ENCODE measurements around the gene TNFSF8.
A peak's percentile ranks its signal among the peaks of the same experiment; 100 is the strongest.

Gene TNFSF8

DNA sequence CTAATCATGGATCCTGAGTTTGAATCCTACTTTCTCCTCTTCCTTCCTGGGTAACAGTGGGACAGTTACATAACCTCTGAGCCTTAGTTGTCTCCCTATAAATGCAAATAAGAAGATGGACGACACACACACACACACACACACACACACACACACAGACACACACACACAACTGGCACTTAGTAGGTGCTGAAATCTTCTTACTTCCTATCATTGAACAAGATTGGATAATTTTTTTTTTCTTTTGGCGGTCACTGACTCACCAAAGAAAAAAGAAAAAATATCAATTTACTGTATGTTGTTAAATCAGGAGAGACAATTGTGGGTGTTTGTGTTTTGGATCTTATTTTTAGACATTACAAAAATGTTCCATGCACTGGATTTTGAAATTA lies 28.4 kb upstream of the TNFSF8 start:
- no peak overlapping the region for H3K27ac ChIP-seq (ENCODE audit: low read depth, low read length)
- H3K79me1 ChIP-seq (ENCODE audit: low read length), result no peaks in the 10 kb centered on the region
- H2AFZ ChIP-seq (ENCODE audit: insufficient read depth, low read length, poor library complexity), result no peak overlapping the region
- no peak overlapping the region for H3K4me3 ChIP-seq (ENCODE audit: low read depth, low read length)
- H3K4ac ChIP-seq (ENCODE audit: low read depth, low read length), result no peak overlapping the region
- no peak overlapping the region for H3K18ac ChIP-seq (ENCODE audit: low read length)
- H3K27me3 ChIP-seq (ENCODE audit: insufficient read depth, low read length), result no peaks in the 10 kb centered on the region
- no peak overlapping the region for H2AK5ac ChIP-seq (ENCODE audit: low read length)
- no peak overlapping the region for H4K91ac ChIP-seq (ENCODE audit: low read depth, low read length)
- WGBS (ENCODE audit: extremely low coverage, insufficient coverage, insufficient read length), result no CpG with 5 or more reads among the region's 2 CpGs
- DNase-seq, result peak in 1 of 2 donors; percentile 10
- no peak overlapping the region for H2BK120ac ChIP-seq (ENCODE audit: insufficient read depth, low read length, poor library complexity)
- H3K4me1 ChIP-seq (ENCODE audit: control insufficient read depth in 1 of 2, insufficient read depth in 2 of 2, low read length in 2 of 2), result peaks cover 2 to 3% of the 10 kb centered on the region in 2 experiments
- H3K9me3 ChIP-seq (ENCODE audit: insufficient read depth, low read depth, low read length), result no peaks in the 10 kb centered on the region
- H3K79me2 ChIP-seq (ENCODE audit: control insufficient read depth, insufficient read depth, low read length, poor library complexity), result no peaks in the 10 kb centered on the region
- H2BK5ac ChIP-seq (ENCODE audit: low read depth, low read length, poor library complexity), result no peak overlapping the region
- H3K9ac ChIP-seq (ENCODE audit: low read length), result no peak overlapping the region
- peaks cover 0 to 1% of the 10 kb centered on the region in 2 experiments for H3K36me3 ChIP-seq (ENCODE audit: control insufficient read depth in 1 of 2, insufficient read depth in 2 of 2, low read length in 2 of 2)
- H4K12ac ChIP-seq (ENCODE audit: low read depth, low read length), result no peak overlapping the region
- no peak overlapping the region for H2BK12ac ChIP-seq (ENCODE audit: low read length)
- no peak overlapping the region for H3K23ac ChIP-seq (ENCODE audit: low read length)
- H4K8ac ChIP-seq (ENCODE audit: low read depth, low read length), result no peak overlapping the region
- H3K14ac ChIP-seq (ENCODE audit: low read length), result no peak overlapping the region
- no peak overlapping the region for H3K4me2 ChIP-seq (ENCODE audit: low read length)

DNA sequence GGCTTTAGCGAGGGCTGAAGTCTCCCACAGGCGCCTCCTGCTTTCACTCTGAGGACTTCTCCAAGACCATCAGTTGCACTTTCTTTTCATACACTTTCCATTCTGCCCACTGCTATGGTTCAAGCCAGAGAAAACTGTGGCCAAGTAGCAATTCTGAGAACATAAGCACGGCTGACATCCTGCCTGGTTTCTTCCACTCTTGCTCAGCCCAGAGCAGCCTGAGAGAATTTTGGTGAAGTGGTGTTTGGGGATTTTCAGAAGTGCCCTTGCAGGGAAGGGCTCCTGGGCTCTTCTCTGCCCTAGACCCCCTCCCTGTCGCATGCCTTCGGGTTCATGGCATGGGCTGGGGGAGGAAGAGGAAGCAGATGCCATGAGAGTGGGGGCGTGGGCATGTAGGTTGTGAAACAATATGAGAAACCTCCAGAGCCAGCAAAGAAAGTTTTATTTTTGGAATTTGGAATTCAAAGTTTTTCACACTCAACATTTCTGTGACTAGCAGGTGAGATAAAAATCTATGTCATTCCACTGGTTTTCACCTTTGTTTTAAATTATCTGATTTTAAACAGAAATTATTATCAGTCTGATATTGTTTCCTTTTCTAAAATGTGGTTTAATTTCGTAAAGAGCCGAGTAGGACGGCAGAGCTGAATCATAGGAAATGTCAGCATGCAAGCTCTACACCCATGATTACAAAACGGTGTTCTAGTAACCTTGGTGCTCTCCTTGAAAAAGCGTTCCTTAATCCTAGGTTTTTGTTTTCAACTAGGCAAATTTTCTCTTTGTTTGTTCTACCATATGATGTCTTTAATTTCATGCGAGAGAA lies 27.8 kb upstream of the TNFSF8 start:
- no peak overlapping the region for H3K27ac ChIP-seq (ENCODE audit: low read depth, low read length)
- DNase-seq, result peak; percentile 10 to 34
- peaks cover 2 to 3% of the 10 kb centered on the region in 2 experiments for H3K4me1 ChIP-seq (ENCODE audit: control insufficient read depth in 1 of 2, insufficient read depth in 2 of 2, low read length in 2 of 2)
- H3K23ac ChIP-seq (ENCODE audit: low read length), result no peak overlapping the region
- H3K36me3 ChIP-seq (ENCODE audit: control insufficient read depth in 1 of 2, insufficient read depth in 2 of 2, low read length in 2 of 2), result no peaks in the 10 kb centered on the region
- H3K79me1 ChIP-seq (ENCODE audit: low read length), result no peaks in the 10 kb centered on the region
- H2AK5ac ChIP-seq (ENCODE audit: low read length), result no peak overlapping the region
- no peak overlapping the region for H4K91ac ChIP-seq (ENCODE audit: low read depth, low read length)
- H2BK12ac ChIP-seq (ENCODE audit: low read length), result no peak overlapping the region
- H3K9ac ChIP-seq (ENCODE audit: low read length), result no peak overlapping the region
- H3K9me3 ChIP-seq (ENCODE audit: insufficient read depth, low read depth, low read length), result no peaks in the 10 kb centered on the region
- H2BK120ac ChIP-seq (ENCODE audit: insufficient read depth, low read length, poor library complexity), result no peak overlapping the region
- H2BK5ac ChIP-seq (ENCODE audit: low read depth, low read length, poor library complexity), result no peak overlapping the region
- no peak overlapping the region for H3K18ac ChIP-seq (ENCODE audit: low read length)
- no peaks in the 10 kb centered on the region for H3K27me3 ChIP-seq (ENCODE audit: insufficient read depth, low read length)
- H3K14ac ChIP-seq (ENCODE audit: low read length), result no peak overlapping the region
- H3K4ac ChIP-seq (ENCODE audit: low read depth, low read length), result no peak overlapping the region
- H4K12ac ChIP-seq (ENCODE audit: low read depth, low read length), result no peak overlapping the region
- H3K79me2 ChIP-seq (ENCODE audit: control insufficient read depth, insufficient read depth, low read length, poor library complexity), result no peaks in the 10 kb centered on the region
- H3K4me2 ChIP-seq (ENCODE audit: low read length), result no peak overlapping the region
- WGBS (ENCODE audit: extremely low coverage, insufficient coverage, insufficient read length), result no CpG with 5 or more reads among the region's 12 CpGs
- H4K8ac ChIP-seq (ENCODE audit: low read depth, low read length), result no peak overlapping the region
- no peak overlapping the region for H3K4me3 ChIP-seq (ENCODE audit: low read depth, low read length)
- H2AFZ ChIP-seq (ENCODE audit: insufficient read depth, low read length, poor library complexity), result no peak overlapping the region

DNA sequence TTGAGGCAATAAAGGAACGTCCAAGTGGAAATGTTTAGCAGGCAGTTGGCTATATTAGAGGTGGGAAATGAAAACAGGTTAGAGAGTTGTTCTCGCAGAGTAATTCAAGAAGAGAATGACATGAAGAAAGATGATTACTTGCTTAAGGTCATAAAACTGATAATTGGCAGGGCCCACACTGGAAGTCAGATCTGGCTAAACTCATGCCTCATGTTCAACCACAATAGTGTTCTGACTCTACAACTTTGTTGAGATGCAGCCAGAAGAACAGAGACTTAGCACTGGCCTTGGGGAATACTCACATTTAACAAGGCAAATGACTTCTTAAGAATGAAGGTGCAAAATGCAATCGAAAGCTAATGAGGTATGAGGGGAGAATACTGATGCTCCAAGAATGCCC lies 27.2 kb upstream of the TNFSF8 start:
- H3K27ac ChIP-seq (ENCODE audit: low read depth, low read length), result no peak overlapping the region
- H3K36me3 ChIP-seq (ENCODE audit: control insufficient read depth in 1 of 2, insufficient read depth in 2 of 2, low read length in 2 of 2), result no peaks in the 10 kb centered on the region
- no peak overlapping the region for H3K4me2 ChIP-seq (ENCODE audit: low read length)
- no peak overlapping the region for H4K12ac ChIP-seq (ENCODE audit: low read depth, low read length)
- no peak overlapping the region for H3K4me3 ChIP-seq (ENCODE audit: low read depth, low read length)
- H3K14ac ChIP-seq (ENCODE audit: low read length), result no peak overlapping the region
- H3K9me3 ChIP-seq (ENCODE audit: insufficient read depth, low read depth, low read length), result no peaks in the 10 kb centered on the region
- no peak overlapping the region for H3K4ac ChIP-seq (ENCODE audit: low read depth, low read length)
- H3K9ac ChIP-seq (ENCODE audit: low read length), result no peak overlapping the region
- H2AFZ ChIP-seq (ENCODE audit: insufficient read depth, low read length, poor library complexity), result no peak overlapping the region
- H3K79me1 ChIP-seq (ENCODE audit: low read length), result no peaks in the 10 kb centered on the region
- peaks cover 2 to 3% of the 10 kb centered on the region in 2 experiments for H3K4me1 ChIP-seq (ENCODE audit: control insufficient read depth in 1 of 2, insufficient read depth in 2 of 2, low read length in 2 of 2)
- no peak overlapping the region for H2AK5ac ChIP-seq (ENCODE audit: low read length)
- H3K18ac ChIP-seq (ENCODE audit: low read length), result no peak overlapping the region
- no peak overlapping the region for H2BK5ac ChIP-seq (ENCODE audit: low read depth, low read length, poor library complexity)
- no peak overlapping the region for H2BK120ac ChIP-seq (ENCODE audit: insufficient read depth, low read length, poor library complexity)
- no peak overlapping the region for H4K8ac ChIP-seq (ENCODE audit: low read depth, low read length)
- DNase-seq, result no peak
- H3K23ac ChIP-seq (ENCODE audit: low read length), result no peak overlapping the region
- no peaks in the 10 kb centered on the region for H3K79me2 ChIP-seq (ENCODE audit: control insufficient read depth, insufficient read depth, low read length, poor library complexity)
- no peak overlapping the region for H4K91ac ChIP-seq (ENCODE audit: low read depth, low read length)
- no peaks in the 10 kb centered on the region for H3K27me3 ChIP-seq (ENCODE audit: insufficient read depth, low read length)
- no peak overlapping the region for H2BK12ac ChIP-seq (ENCODE audit: low read length)
- WGBS (ENCODE audit: extremely low coverage, insufficient coverage, insufficient read length), result no CpG with 5 or more reads among the region's 3 CpGs

DNA sequence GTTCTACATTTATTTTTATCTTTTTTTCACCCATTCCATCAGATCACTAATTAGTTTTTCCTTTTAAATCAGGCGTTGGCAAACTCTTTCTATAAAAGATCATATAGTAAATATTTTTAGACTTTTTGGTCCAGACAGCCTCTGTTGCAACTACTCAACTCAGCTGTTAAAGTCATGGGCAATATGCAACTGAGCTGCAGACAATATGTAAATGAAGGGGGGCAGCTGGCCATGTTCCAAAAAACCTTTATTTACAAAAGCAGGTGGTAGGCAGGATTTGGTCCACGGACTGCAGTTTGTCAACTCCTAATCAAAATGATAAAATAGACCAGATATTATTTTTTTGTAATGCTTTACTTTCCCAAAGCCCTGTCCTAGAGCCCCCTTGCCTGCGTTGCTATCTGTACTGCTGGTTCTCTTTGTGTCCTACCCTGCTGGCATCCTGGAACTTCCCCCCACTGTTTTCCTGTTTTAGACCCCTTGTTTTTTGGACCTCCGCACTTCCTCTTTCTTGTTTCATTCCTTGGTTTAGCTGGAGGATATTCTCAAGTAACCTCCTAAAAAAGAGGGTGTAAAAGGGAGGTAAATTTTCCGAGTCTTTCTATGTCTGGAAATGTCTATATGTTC lies 24.7 kb upstream of the TNFSF8 start:
- Histone ChIP-seq H4K91ac (ENCODE audit: low read depth, low read length) (no peak overlapping the region), H3K23ac (ENCODE audit: low read length) (no peak overlapping the region), H3K9ac (ENCODE audit: low read length) (no peak overlapping the region), H3K18ac (ENCODE audit: low read length) (no peak overlapping the region), H3K9me3 (ENCODE audit: insufficient read depth, low read depth, low read length) (no peaks in the 10 kb centered on the region), H3K36me3 (ENCODE audit: control insufficient read depth in 1 of 2, insufficient read depth in 2 of 2, low read length in 2 of 2) (no peaks in the 10 kb centered on the region), H2BK5ac (ENCODE audit: low read depth, low read length, poor library complexity) (no peak overlapping the region), H2AK5ac (ENCODE audit: low read length) (no peak overlapping the region), H2AFZ (ENCODE audit: insufficient read depth, low read length, poor library complexity) (no peak overlapping the region), H4K8ac (ENCODE audit: low read depth, low read length) (no peak overlapping the region), H3K27ac (ENCODE audit: low read depth, low read length) (no peak overlapping the region), H4K12ac (ENCODE audit: low read depth, low read length) (no peak overlapping the region), H3K4me3 (ENCODE audit: low read depth, low read length) (no peak overlapping the region), H2BK12ac (ENCODE audit: low read length) (no peak overlapping the region), H3K14ac (ENCODE audit: low read length) (no peak overlapping the region), H2BK120ac (ENCODE audit: insufficient read depth, low read length, poor library complexity) (no peak overlapping the region), H3K4me1 (ENCODE audit: control insufficient read depth in 1 of 2, insufficient read depth in 2 of 2, low read length in 2 of 2) (peaks cover 2 to 3% of the 10 kb centered on the region in 2 experiments), H3K27me3 (ENCODE audit: insufficient read depth, low read length) (no peaks in the 10 kb centered on the region), H3K79me2 (ENCODE audit: control insufficient read depth, insufficient read depth, low read length, poor library complexity) (no peaks in the 10 kb centered on the region), H3K4ac (ENCODE audit: low read depth, low read length) (no peak overlapping the region), H3K79me1 (ENCODE audit: low read length) (no peaks in the 10 kb centered on the region), H3K4me2 (ENCODE audit: low read length) (no peak overlapping the region)
- no peak for DNase-seq
- no CpG with 5 or more reads among the region's 5 CpGs for WGBS (ENCODE audit: extremely low coverage, insufficient coverage, insufficient read length)
